HuH-7.5 (cell line): ENCODE results near the gene BET1L.
"Not testable (repeated sequence)": the region's sequence is repeated elsewhere in the genome, so short reads cannot be mapped to it uniquely, and the experiment has no call there.

Experiments
- DNase-seq: peaks from one replicate; pipeline ENCODE4 v3.0.0; 2011; ENCODE audit warnings: low spot score

BET1L gene

GRCh38 chr11:227824-228379, 20.7 kb upstream of the BET1L start:
- DNase-seq = no peak

- DNase-seq = no peak
Measured at GRCh38 chr11:225734-226453, 18.7 kb upstream of the BET1L start.

- DNase-seq = no peak
Measured at GRCh38 chr11:224424-224823, 17.2 kb upstream of the BET1L start.

GRCh38 chr11:223884-224283, 16.7 kb upstream of the BET1L start:
- DNase-seq = no peak

GRCh38 chr11:223026-223789, 16.0 kb upstream of the BET1L start:
- DNase-seq = no peak

- DNase-seq = no peak
Measured at GRCh38 chr11:221998-222789, 15.0 kb upstream of the BET1L start.

GRCh38 chr11:221539-221938, 14.3 kb upstream of the BET1L start:
- no peak for DNase-seq

GRCh38 chr11:220641-221215, 13.5 kb upstream of the BET1L start:
- not testable (repeated sequence) for DNase-seq

- DNase-seq = no peak
Measured at GRCh38 chr11:218815-219593, 11.8 kb upstream of the BET1L start.

GRCh38 chr11:217704-218103, 10.5 kb upstream of the BET1L start:
- no peak for DNase-seq

- DNase-seq = no peak
Measured at GRCh38 chr11:216081-216974, 9.1 kb upstream of the BET1L start.

- no peak for DNase-seq
Measured at GRCh38 chr11:215581-216037, 8.4 kb upstream of the BET1L start.

- no peak for DNase-seq
Measured at GRCh38 chr11:214083-214482, 6.9 kb upstream of the BET1L start.

GRCh38 chr11:213111-213510, 5.9 kb upstream of the BET1L start:
- no peak for DNase-seq

GRCh38 chr11:212150-213100, 5.2 kb upstream of the BET1L start:
- DNase-seq = no peak

- DNase-seq = no peak
Measured at GRCh38 chr11:211741-212140, 4.5 kb upstream of the BET1L start.

- DNase-seq = no peak
Measured at GRCh38 chr11:211295-211694, 4.1 kb upstream of the BET1L start.

- no peak for DNase-seq
Measured at GRCh38 chr11:210803-211180, 3.6 kb upstream of the BET1L start.
